ENCODE results near the gene PRODH.

GRCh38 chr22:18968011-18968749, 32.1 kb upstream of the PRODH start:
- TF ChIP-seq SPI1 (IDR thresholded peaks at IDR 0.05; ENCODE audit: low read depth, low read length) (no peak), TAF1 (IDR thresholded peaks at IDR 0.05; ENCODE audit: low read depth, low read length) (no peak)
